Measurements from ENCODE around the gene NEK1.

Gene NEK1

DNA sequence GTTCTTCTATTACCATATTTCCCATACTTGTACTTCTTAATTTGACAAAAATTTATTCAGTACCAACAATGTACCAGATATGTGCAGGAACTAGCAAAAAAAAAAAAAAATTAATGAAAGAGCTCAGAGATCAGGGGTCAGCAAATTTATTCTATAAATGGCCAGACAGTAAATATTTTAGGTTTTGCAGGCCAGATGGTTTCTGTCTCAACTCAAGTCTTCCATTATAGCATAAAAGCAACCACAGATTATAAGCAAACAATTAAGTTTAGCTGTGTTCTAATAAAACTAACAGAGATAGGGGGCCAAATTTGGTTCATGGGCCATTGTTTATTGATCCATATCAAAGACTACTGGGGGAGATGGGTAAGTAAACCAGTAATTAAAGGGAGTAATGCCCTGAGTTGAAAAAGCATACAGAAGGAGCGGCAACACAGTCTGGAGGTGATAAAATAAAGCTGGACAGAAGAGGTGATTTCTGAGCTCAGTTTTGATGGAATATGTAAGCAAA, 19.3 kb downstream of the NEK1 start:
- DNase-seq, result no peak
- no peak overlapping the region for H3K4me2 ChIP-seq (ENCODE audit: low read length)
- H3K27ac ChIP-seq (ENCODE audit: low read depth, low read length), result no peak overlapping the region
- no peak overlapping the region for H3K56ac ChIP-seq (ENCODE audit: low read length)
- H3K4ac ChIP-seq (ENCODE audit: low read depth, low read length), result no peak overlapping the region
- no peak overlapping the region for H3K9ac ChIP-seq (ENCODE audit: low read length)
- H4K5ac ChIP-seq (ENCODE audit: low read length), result no peak overlapping the region
- H2BK5ac ChIP-seq (ENCODE audit: low read length), result no peak overlapping the region
- no peaks in the 10 kb centered on the region for H3K79me1 ChIP-seq (ENCODE audit: low read length)
- H4K8ac ChIP-seq (ENCODE audit: low read depth, low read length), result no peak overlapping the region
- H2BK120ac ChIP-seq (ENCODE audit: low read depth, low read length), result no peak overlapping the region
- no peak overlapping the region for H3K4me3 ChIP-seq (ENCODE audit: low read length)
- no peaks in the 10 kb centered on the region for H3K27me3 ChIP-seq (ENCODE audit: insufficient read depth, low read length, poor library complexity)
- no peak overlapping the region for H3K18ac ChIP-seq (ENCODE audit: low read length)
- no peak overlapping the region for H2AK5ac ChIP-seq (ENCODE audit: low read length)
- no peak overlapping the region for H3K23ac ChIP-seq (ENCODE audit: low read length)
- no peaks in the 10 kb centered on the region for H3K79me2 ChIP-seq (ENCODE audit: control insufficient read depth, insufficient read depth, low read length)
- WGBS (ENCODE audit: extremely low coverage, insufficient coverage, low lambda C conversion rate), result no CpG with 5 or more reads among the region's 1 CpG
- H2BK15ac ChIP-seq (replicated peaks; ENCODE audit: low read depth), result no peak overlapping the region
- H3K36me3 ChIP-seq (ENCODE audit: control insufficient read depth, insufficient read depth, low read length), result no peaks in the 10 kb centered on the region
- no peaks in the 10 kb centered on the region for H3K4me1 ChIP-seq (ENCODE audit: control insufficient read depth, low read depth, low read length)

DNA sequence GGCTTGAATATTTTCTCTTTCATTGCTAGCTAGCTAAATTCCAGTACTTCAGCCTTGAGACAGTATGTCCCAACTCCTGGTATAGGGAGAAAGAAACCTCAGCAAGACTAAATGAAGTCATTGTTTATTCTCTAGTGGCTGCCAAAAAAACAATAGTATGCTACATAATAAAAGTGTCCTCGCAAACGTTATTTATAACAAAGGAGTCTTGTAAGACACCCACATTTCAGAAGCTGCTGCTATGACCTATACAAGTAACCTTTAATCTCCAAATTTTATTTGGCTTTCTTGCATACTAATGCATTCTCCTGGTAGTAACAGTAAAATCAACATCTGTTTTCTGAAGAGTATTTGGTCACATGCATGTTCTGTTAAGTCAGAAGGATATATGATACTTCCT, 28.8 kb downstream of the NEK1 start:
- no peak overlapping the region for H3K4me3 ChIP-seq (ENCODE audit: low read length)
- no peaks in the 10 kb centered on the region for H3K79me2 ChIP-seq (ENCODE audit: control insufficient read depth, insufficient read depth, low read length)
- no peak overlapping the region for H3K9ac ChIP-seq (ENCODE audit: low read length)
- no peak overlapping the region for H3K56ac ChIP-seq (ENCODE audit: low read length)
- H3K4ac ChIP-seq (ENCODE audit: low read depth, low read length), result no peak overlapping the region
- no peaks in the 10 kb centered on the region for H3K36me3 ChIP-seq (ENCODE audit: control insufficient read depth, insufficient read depth, low read length)
- H3K23ac ChIP-seq (ENCODE audit: low read length), result no peak overlapping the region
- no peak overlapping the region for H3K27ac ChIP-seq (ENCODE audit: low read depth, low read length)
- H4K8ac ChIP-seq (ENCODE audit: low read depth, low read length), result no peak overlapping the region
- no peak overlapping the region for H3K4me2 ChIP-seq (ENCODE audit: low read length)
- H2BK120ac ChIP-seq (ENCODE audit: low read depth, low read length), result no peak overlapping the region
- H2AK5ac ChIP-seq (ENCODE audit: low read length), result no peak overlapping the region
- H3K27me3 ChIP-seq (ENCODE audit: insufficient read depth, low read length, poor library complexity), result no peaks in the 10 kb centered on the region
- H3K18ac ChIP-seq (ENCODE audit: low read length), result no peak overlapping the region
- no peaks in the 10 kb centered on the region for H3K79me1 ChIP-seq (ENCODE audit: low read length)
- DNase-seq, result no peak
- no peak overlapping the region for H2BK15ac ChIP-seq (replicated peaks; ENCODE audit: low read depth)
- H4K5ac ChIP-seq (ENCODE audit: low read length), result no peak overlapping the region
- no peak overlapping the region for H2BK5ac ChIP-seq (ENCODE audit: low read length)
- no CpG with 5 or more reads among the region's 2 CpGs for WGBS (ENCODE audit: extremely low coverage, insufficient coverage, low lambda C conversion rate)
- no peaks in the 10 kb centered on the region for H3K4me1 ChIP-seq (ENCODE audit: control insufficient read depth, low read depth, low read length)

- Histone ChIP-seq H3K79me2 (ENCODE audit: control insufficient read depth, insufficient read depth, low read length) (no peaks in the 10 kb centered on the region), H3K4me3 (ENCODE audit: low read length) (no peak overlapping the region), H3K23ac (ENCODE audit: low read length) (no peak overlapping the region), H2BK15ac (replicated peaks; ENCODE audit: low read depth) (no peak overlapping the region), H3K79me1 (ENCODE audit: low read length) (no peaks in the 10 kb centered on the region), H3K4me2 (ENCODE audit: low read length) (no peak overlapping the region), H3K36me3 (ENCODE audit: control insufficient read depth, insufficient read depth, low read length) (no peaks in the 10 kb centered on the region), H4K8ac (ENCODE audit: low read depth, low read length) (no peak overlapping the region), H4K5ac (ENCODE audit: low read length) (no peak overlapping the region), H2BK5ac (ENCODE audit: low read length) (no peak overlapping the region), H2AK5ac (ENCODE audit: low read length) (no peak overlapping the region), H3K27ac (ENCODE audit: low read depth, low read length) (no peak overlapping the region), H3K4me1 (ENCODE audit: control insufficient read depth, low read depth, low read length) (no peaks in the 10 kb centered on the region), H2BK120ac (ENCODE audit: low read depth, low read length) (no peak overlapping the region), H3K18ac (ENCODE audit: low read length) (no peak overlapping the region), H3K4ac (ENCODE audit: low read depth, low read length) (no peak overlapping the region), H3K9ac (ENCODE audit: low read length) (no peak overlapping the region), H3K27me3 (ENCODE audit: insufficient read depth, low read length, poor library complexity) (no peaks in the 10 kb centered on the region), H3K56ac (ENCODE audit: low read length) (no peak overlapping the region)
- no peak for DNase-seq
- WGBS (ENCODE audit: extremely low coverage, insufficient coverage, low lambda C conversion rate), result no CpG with 5 or more reads among the region's 3 CpGs
Observed at GRCh38 chr4:169582706-169583105, 29.7 kb downstream of the NEK1 start.

DNA sequence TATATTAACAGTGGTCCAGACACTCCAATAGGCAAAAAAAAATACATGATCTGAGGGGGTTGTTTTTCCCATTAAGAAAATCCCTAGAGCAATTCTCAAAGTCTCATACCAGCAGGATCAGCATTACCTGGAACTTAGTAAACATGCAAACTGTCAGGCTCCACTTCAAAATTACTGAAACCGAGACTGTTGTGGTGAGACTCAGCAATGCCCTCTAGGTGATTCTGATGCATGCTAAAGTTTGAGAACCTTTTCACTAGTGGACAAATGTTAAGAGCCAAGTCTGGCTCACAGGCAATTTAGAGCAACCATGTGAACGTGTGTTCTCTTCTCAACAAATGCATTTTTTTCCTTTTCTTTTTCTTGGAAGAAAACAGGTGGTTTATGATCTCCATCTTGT, 30.2 kb downstream of the NEK1 start:
- no peak overlapping the region for H2BK15ac ChIP-seq (replicated peaks; ENCODE audit: low read depth)
- H3K4ac ChIP-seq (ENCODE audit: low read depth, low read length), result no peak overlapping the region
- no peak overlapping the region for H2AK5ac ChIP-seq (ENCODE audit: low read length)
- H3K9ac ChIP-seq (ENCODE audit: low read length), result no peak overlapping the region
- no peak for DNase-seq
- no peak overlapping the region for H3K27ac ChIP-seq (ENCODE audit: low read depth, low read length)
- no peak overlapping the region for H3K4me3 ChIP-seq (ENCODE audit: low read length)
- no peak overlapping the region for H3K23ac ChIP-seq (ENCODE audit: low read length)
- H3K79me1 ChIP-seq (ENCODE audit: low read length), result no peaks in the 10 kb centered on the region
- no peaks in the 10 kb centered on the region for H3K27me3 ChIP-seq (ENCODE audit: insufficient read depth, low read length, poor library complexity)
- H4K8ac ChIP-seq (ENCODE audit: low read depth, low read length), result no peak overlapping the region
- no peaks in the 10 kb centered on the region for H3K79me2 ChIP-seq (ENCODE audit: control insufficient read depth, insufficient read depth, low read length)
- no peaks in the 10 kb centered on the region for H3K36me3 ChIP-seq (ENCODE audit: control insufficient read depth, insufficient read depth, low read length)
- H2BK5ac ChIP-seq (ENCODE audit: low read length), result no peak overlapping the region
- no peak overlapping the region for H3K18ac ChIP-seq (ENCODE audit: low read length)
- H3K56ac ChIP-seq (ENCODE audit: low read length), result no peak overlapping the region
- H3K4me2 ChIP-seq (ENCODE audit: low read length), result no peak overlapping the region
- no peak overlapping the region for H4K5ac ChIP-seq (ENCODE audit: low read length)
- H3K4me1 ChIP-seq (ENCODE audit: control insufficient read depth, low read depth, low read length), result no peaks in the 10 kb centered on the region
- no peak overlapping the region for H2BK120ac ChIP-seq (ENCODE audit: low read depth, low read length)
- WGBS (ENCODE audit: extremely low coverage, insufficient coverage, low lambda C conversion rate), result no CpG with 5 or more reads among the region's 2 CpGs

- Histone ChIP-seq H3K56ac (ENCODE audit: low read length) (no peak overlapping the region), H4K8ac (ENCODE audit: low read depth, low read length) (no peak overlapping the region), H3K18ac (ENCODE audit: low read length) (no peak overlapping the region), H3K4me1 (ENCODE audit: control insufficient read depth, low read depth, low read length) (no peaks in the 10 kb centered on the region), H3K79me1 (ENCODE audit: low read length) (no peaks in the 10 kb centered on the region), H3K27ac (ENCODE audit: low read depth, low read length) (no peak overlapping the region), H3K36me3 (ENCODE audit: control insufficient read depth, insufficient read depth, low read length) (no peaks in the 10 kb centered on the region), H3K4me2 (ENCODE audit: low read length) (no peak overlapping the region), H2BK15ac (replicated peaks; ENCODE audit: low read depth) (no peak overlapping the region), H2AK5ac (ENCODE audit: low read length) (no peak overlapping the region), H3K23ac (ENCODE audit: low read length) (no peak overlapping the region), H2BK120ac (ENCODE audit: low read depth, low read length) (no peak overlapping the region), H2BK5ac (ENCODE audit: low read length) (no peak overlapping the region), H3K4me3 (ENCODE audit: low read length) (no peak overlapping the region), H3K9ac (ENCODE audit: low read length) (no peak overlapping the region), H3K27me3 (ENCODE audit: insufficient read depth, low read length, poor library complexity) (no peaks in the 10 kb centered on the region), H3K79me2 (ENCODE audit: control insufficient read depth, insufficient read depth, low read length) (no peaks in the 10 kb centered on the region), H3K4ac (ENCODE audit: low read depth, low read length) (no peak overlapping the region), H4K5ac (ENCODE audit: low read length) (no peak overlapping the region)
- no peak for DNase-seq
- WGBS (ENCODE audit: extremely low coverage, insufficient coverage, low lambda C conversion rate), result no CpG with 5 or more reads among the region's 1 CpG
Observed at GRCh38 chr4:169573889-169574288, 38.5 kb downstream of the NEK1 start.

GRCh38 chr4:169571435-169571834, 40.9 kb downstream of the NEK1 start:
- no peak overlapping the region for H3K4ac ChIP-seq (ENCODE audit: low read depth, low read length)
- H3K4me2 ChIP-seq (ENCODE audit: low read length), result no peak overlapping the region
- no peak overlapping the region for H2BK120ac ChIP-seq (ENCODE audit: low read depth, low read length)
- DNase-seq, result no peak
- H3K79me2 ChIP-seq (ENCODE audit: control insufficient read depth, insufficient read depth, low read length), result no peaks in the 10 kb centered on the region
- H3K4me3 ChIP-seq (ENCODE audit: low read length), result no peak overlapping the region
- no peak overlapping the region for H3K56ac ChIP-seq (ENCODE audit: low read length)
- H3K9ac ChIP-seq (ENCODE audit: low read length), result no peak overlapping the region
- no peaks in the 10 kb centered on the region for H3K4me1 ChIP-seq (ENCODE audit: control insufficient read depth, low read depth, low read length)
- no peak overlapping the region for H3K18ac ChIP-seq (ENCODE audit: low read length)
- no peak overlapping the region for H2BK15ac ChIP-seq (replicated peaks; ENCODE audit: low read depth)
- no peaks in the 10 kb centered on the region for H3K36me3 ChIP-seq (ENCODE audit: control insufficient read depth, insufficient read depth, low read length)
- H3K23ac ChIP-seq (ENCODE audit: low read length), result no peak overlapping the region
- H2BK5ac ChIP-seq (ENCODE audit: low read length), result no peak overlapping the region
- no peaks in the 10 kb centered on the region for H3K27me3 ChIP-seq (ENCODE audit: insufficient read depth, low read length, poor library complexity)
- no peak overlapping the region for H3K27ac ChIP-seq (ENCODE audit: low read depth, low read length)
- WGBS (ENCODE audit: extremely low coverage, insufficient coverage, low lambda C conversion rate), result 100% methylated on average over 2 of the region's 4 CpGs
- no peak overlapping the region for H2AK5ac ChIP-seq (ENCODE audit: low read length)
- H3K79me1 ChIP-seq (ENCODE audit: low read length), result no peaks in the 10 kb centered on the region
- H4K5ac ChIP-seq (ENCODE audit: low read length), result no peak overlapping the region
- H4K8ac ChIP-seq (ENCODE audit: low read depth, low read length), result no peak overlapping the region
